Upper lobe of left lung (tissue), 6 donors: ENCODE measurements around the gene AP3D1. TPM values are rescaled to one million over a fixed set of nuclear protein-coding genes. Genes with fewer than 3 reads are reported as not detected.

Source experiments
- ATAC-seq, 2 donors: fragments of 200-7000 bp; cut with Tn5 transposase; one replicate each; pipeline ENCODE4 v1.9.1; 2022; ENCODE audit warnings: mild to moderate bottlenecking in 2 of 2, moderate library complexity in 2 of 2; ENCODE audit not compliant: low FRiP score in 2 of 2
- DNase-seq, 2 donors: peaks; one replicate each; pipeline ENCODE4 v3.0.0-alpha.2; 2019 to 2020
- H3K27ac ChIP-seq, 4 donors: fragments of 200-600 bp; sonication (generic); one replicate each; pipeline ENCODE4 v1.5.1; 2016 to 2019
- H3K27me3 ChIP-seq, 4 donors: fragments of 200-600 bp; sonication (generic); one replicate each; pipeline ENCODE4 v1.5.1; 2017 to 2019
- H3K36me3 ChIP-seq, 4 donors: fragments of 200-600 bp; sonication (generic); one replicate each; pipeline ENCODE4 v1.5.1; 2016 to 2019
- H3K4me1 ChIP-seq, 4 donors: fragments of 200-600 bp; sonication (generic); one replicate each; pipeline ENCODE4 v1.5.1; 2018 to 2019
- H3K4me3 ChIP-seq, 4 donors: fragments of 200-600 bp; sonication (generic); one replicate each; pipeline ENCODE4 v1.5.1; 2017 to 2019; ENCODE audit warnings: mild to moderate bottlenecking in 2 of 4, moderate library complexity in 1 of 4
- H3K9me3 ChIP-seq, 4 donors: fragments of 200-600 bp; sonication (generic); one replicate each; pipeline ENCODE4 v1.5.1; 2018 to 2019
- CTCF ChIP-seq, 6 experiments: fragments of 450-650 bp in 4 of 6; fragments of 200-600 bp in 2 of 6; sonication (generic) in 2 of 6; IDR thresholded peaks; one replicate each; pipeline ENCODE4 v1.5.1; 2016 to 2019; ENCODE audit warnings: antibody characterized with exemption in 6 of 6
- EP300 ChIP-seq, 4 donors: sonication (generic); formaldehyde crosslinking; IDR thresholded peaks; one replicate each; pipeline ENCODE4 v1.5.1; 2017; ENCODE audit warnings: antibody characterized with exemption in 4 of 4, control low read depth in 2 of 4
- POLR2A ChIP-seq, 4 donors: fragments of 450-650 bp; IDR thresholded peaks; one replicate each; pipeline ENCODE4 v1.5.1; 2016 to 2017; ENCODE audit warnings: antibody characterized with exemption in 4 of 4, mild to moderate bottlenecking in 2 of 4
- POLR2AphosphoS5 ChIP-seq, 2 donors: sonication (generic); formaldehyde crosslinking; IDR thresholded peaks; one replicate each; pipeline ENCODE4 v1.5.1; 2017; ENCODE audit warnings: antibody characterized with exemption in 2 of 2
- WGBS, 2 donors: methylation state at CpG; one replicate each; pipeline ENCODE4 v1.1.5; 2017 to 2018; 5-methylcytosine and 5-hydroxymethylcytosine counted together
- total RNA-seq, 6 donors: library from RNA; depleted of rRNA in 4 of 6; stranded (reverse); fragments of >200 nt in 4 of 6; gene quantifications; one replicate each; pipeline versions ENCODE4 v1.1.0 to v1.2.1, GENCODE V29; 2016 to 2021
- donor health status: DM: no; HTN: no; CAD: no; lungs with moderate emphysema.
- donor health status: DM: no; HTN: yes; CAD: no; lungs with severe emphysema.

Gene AP3D1
- total RNA-seq, 6 donors from 2014 or later = 73.5 to 180 (median 115) TPM

DNA sequence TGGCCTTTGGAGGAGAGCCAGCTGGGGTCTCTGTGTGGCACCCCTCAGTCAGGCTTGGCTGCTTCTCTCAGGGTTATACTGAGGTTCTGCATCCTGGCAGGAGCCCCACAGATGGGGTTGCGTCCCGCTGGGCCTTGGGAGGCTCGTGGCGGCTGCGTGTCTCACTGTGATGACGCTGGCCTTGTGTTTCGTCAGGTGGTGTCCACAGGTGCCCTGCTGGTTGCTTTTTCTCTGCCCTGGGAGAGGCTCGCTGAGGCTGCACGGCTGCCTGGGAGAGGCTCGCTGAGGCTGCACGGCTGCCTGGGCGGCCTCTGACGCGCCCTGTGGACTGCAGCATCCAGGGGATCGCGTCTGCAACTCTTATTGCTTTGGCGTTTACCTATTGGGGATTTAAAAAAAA is 27.7 kb upstream of the AP3D1 start:
- H3K27me3 ChIP-seq = no peaks in the 10 kb centered on the region
- ATAC-seq (no peak), DNase-seq (peak in 1 of 2 donors; percentile 66)
- H3K9me3 ChIP-seq = no peaks in the 10 kb centered on the region
- TF ChIP-seq CTCF (IDR thresholded peaks at IDR 0.05) = no peak
- no peak for TF ChIP-seq POLR2A (IDR thresholded peaks at IDR 0.05)
- no peak for TF ChIP-seq POLR2AphosphoS5 (IDR thresholded peaks at IDR 0.05)
- no peak for TF ChIP-seq EP300 (IDR thresholded peaks at IDR 0.05)
- H3K36me3 ChIP-seq = peaks cover 0 to 25% (median 14%) of the 10 kb centered on the region in 4 donors
- no peak overlapping the region for H3K4me3 ChIP-seq
- H3K4me1 ChIP-seq = peaks cover 8 to 23% (median 17%) of the 10 kb centered on the region in 4 donors
- H3K27ac ChIP-seq = no peak overlapping the region
- 92 to 95% methylated on average over 8 to 17 of the region's 17 CpGs for WGBS, 2 donors

GRCh38 chr19:2176337-2176994 is 25.1 kb upstream of the AP3D1 start:
- TF ChIP-seq CTCF (IDR thresholded peaks at IDR 0.05) = no peak
- peak; percentile 32 to 49 for TF ChIP-seq POLR2AphosphoS5 (IDR thresholded peaks at IDR 0.05)
- TF ChIP-seq EP300 (IDR thresholded peaks at IDR 0.05) = peak in 1 of 4 donors; percentile 71
- no peak for TF ChIP-seq POLR2A (IDR thresholded peaks at IDR 0.05)
- Histone ChIP-seq H3K4me3 (no peak overlapping the region), H3K9me3 (no peaks in the 10 kb centered on the region), H3K27ac (peak overlapping the region; percentile 35 to 71 (median 68)), H3K36me3 (peaks cover 0 to 15% (median 7%) of the 10 kb centered on the region in 4 donors), H3K27me3 (no peaks in the 10 kb centered on the region), H3K4me1 (peaks cover 12 to 33% (median 26%) of the 10 kb centered on the region in 4 donors)
- peak; percentile 9 to 66 for ATAC-seq
- WGBS, 2 donors = 74 to 86% methylated on average over 14 to 19 of the region's 22 CpGs
- peak in 1 of 2 donors; percentile 81 for DNase-seq

DNA sequence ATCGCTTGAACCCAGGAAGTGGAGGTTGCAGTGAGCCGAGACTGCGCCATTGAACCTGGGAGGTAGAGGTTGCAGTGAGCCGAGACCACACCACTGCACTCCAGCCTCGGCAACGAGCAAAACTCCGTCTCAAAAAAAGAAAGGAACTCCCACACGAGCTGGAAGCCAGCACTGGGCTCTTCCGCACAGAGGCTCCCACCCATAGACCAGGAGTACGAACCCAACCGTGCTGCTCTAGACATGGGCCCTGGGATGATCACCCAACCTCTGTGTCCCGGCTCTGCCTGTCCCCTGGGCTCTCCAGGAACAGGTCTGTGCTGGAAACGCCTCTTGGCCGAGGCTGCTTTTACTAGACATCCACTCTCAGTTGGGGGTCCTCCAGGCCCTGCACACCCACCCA is 24.4 kb upstream of the AP3D1 start:
- Histone ChIP-seq H3K27ac (peak overlapping the region in 2 of 4 donors; percentile 66 to 71), H3K36me3 (peaks cover 0 to 8% (median 2%) of the 10 kb centered on the region in 4 donors), H3K9me3 (no peaks in the 10 kb centered on the region), H3K4me1 (peaks cover 19 to 41% (median 34%) of the 10 kb centered on the region in 4 donors), H3K4me3 (no peak overlapping the region), H3K27me3 (no peaks in the 10 kb centered on the region)
- WGBS, 2 donors = 86 to 91% methylated on average over 8 to 14 of the region's 14 CpGs
- ATAC-seq = no peak
- DNase-seq = no peak
- TF ChIP-seq POLR2AphosphoS5 (IDR thresholded peaks at IDR 0.05) = no peak
- no peak for TF ChIP-seq POLR2A (IDR thresholded peaks at IDR 0.05)
- TF ChIP-seq EP300 (IDR thresholded peaks at IDR 0.05) = no peak
- no peak for TF ChIP-seq CTCF (IDR thresholded peaks at IDR 0.05)

- no peak overlapping the region for H3K4me3 ChIP-seq
- no peak for DNase-seq
- H3K27ac ChIP-seq = peak overlapping the region in 1 of 4 donors; percentile 6
- H3K4me1 ChIP-seq = peaks cover 35 to 58% (median 51%) of the 10 kb centered on the region in 4 donors
- ATAC-seq = no peak
- no peaks in the 10 kb centered on the region for H3K27me3 ChIP-seq
- peaks cover 0 to 7% (median 0%) of the 10 kb centered on the region in 4 donors for H3K36me3 ChIP-seq
- 89 to 91% methylated on average over 14 to 18 of the region's 18 CpGs for WGBS, 2 donors
- H3K9me3 ChIP-seq = no peaks in the 10 kb centered on the region
- TF ChIP-seq POLR2A (IDR thresholded peaks at IDR 0.05) = no peak
- no peak for TF ChIP-seq EP300 (IDR thresholded peaks at IDR 0.05)
- TF ChIP-seq POLR2AphosphoS5 (IDR thresholded peaks at IDR 0.05) = no peak
- no peak for TF ChIP-seq CTCF (IDR thresholded peaks at IDR 0.05)
These were observed 22.6 kb upstream of the AP3D1 start for GRCh38 chr19:2173767-2174577.
